ENCODE data around the gene LINC01488.

The LINC01488 gene

GRCh38 chr11:69462106-69462951 lies 19.1 kb upstream of the LINC01488 start:
- DNase-seq (ENCODE audit: insufficient read length, low spot score) (no peak), FAIRE-seq (no peak)

GRCh38 chr11:69463181-69463994 lies 18.1 kb upstream of the LINC01488 start:
- no peak for FAIRE-seq
- no peak for DNase-seq (ENCODE audit: insufficient read length, low spot score)

DNA sequence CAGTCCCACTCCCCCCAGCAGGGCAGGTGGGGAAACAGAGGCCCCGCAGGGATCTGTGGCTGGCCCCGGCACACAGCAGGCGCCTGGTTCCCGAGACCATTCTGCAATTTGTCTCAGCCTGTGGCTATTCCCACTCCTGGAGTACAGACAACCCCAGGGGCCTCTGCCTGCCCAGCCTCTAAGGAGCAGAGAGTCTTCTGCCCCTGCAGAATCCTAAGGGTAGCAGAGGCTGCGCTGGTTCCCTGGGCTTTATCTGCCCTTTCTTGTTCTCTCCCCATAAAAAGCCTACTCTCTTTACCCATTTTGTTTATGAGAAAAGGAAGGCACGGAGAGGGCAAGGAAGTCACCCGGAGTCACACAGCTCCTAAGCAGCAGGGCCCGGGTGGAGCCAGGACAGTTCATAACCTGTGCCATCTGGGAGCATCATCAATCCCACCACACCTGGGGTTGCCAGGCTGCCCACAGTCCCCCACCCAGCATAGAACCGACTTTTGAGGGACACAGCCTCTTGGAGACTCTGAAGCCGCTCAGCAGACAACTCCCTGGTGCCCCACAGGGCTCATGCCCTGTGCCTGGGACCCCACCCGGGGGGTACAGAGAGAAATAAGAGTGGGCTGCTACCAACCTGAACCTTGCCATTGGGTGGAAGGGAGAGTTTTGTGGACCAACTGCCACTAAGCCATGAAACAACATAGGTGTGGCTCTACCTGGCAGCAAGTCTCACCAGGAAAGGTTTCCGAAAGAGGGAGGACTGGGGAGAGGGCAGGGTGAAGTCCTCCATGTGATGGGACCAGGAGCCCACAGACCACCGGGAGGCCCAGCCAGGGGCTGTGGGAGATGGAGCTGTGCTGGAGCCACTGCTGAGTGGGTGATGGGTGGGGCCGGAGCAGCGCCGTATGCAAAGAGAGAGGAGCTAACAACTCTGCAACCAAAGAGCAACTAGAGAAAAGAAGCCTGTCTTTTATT lies 17.2 kb upstream of the LINC01488 start:
- DNase-seq (ENCODE audit: insufficient read length, low spot score) (no peak), FAIRE-seq (no peak)

DNA sequence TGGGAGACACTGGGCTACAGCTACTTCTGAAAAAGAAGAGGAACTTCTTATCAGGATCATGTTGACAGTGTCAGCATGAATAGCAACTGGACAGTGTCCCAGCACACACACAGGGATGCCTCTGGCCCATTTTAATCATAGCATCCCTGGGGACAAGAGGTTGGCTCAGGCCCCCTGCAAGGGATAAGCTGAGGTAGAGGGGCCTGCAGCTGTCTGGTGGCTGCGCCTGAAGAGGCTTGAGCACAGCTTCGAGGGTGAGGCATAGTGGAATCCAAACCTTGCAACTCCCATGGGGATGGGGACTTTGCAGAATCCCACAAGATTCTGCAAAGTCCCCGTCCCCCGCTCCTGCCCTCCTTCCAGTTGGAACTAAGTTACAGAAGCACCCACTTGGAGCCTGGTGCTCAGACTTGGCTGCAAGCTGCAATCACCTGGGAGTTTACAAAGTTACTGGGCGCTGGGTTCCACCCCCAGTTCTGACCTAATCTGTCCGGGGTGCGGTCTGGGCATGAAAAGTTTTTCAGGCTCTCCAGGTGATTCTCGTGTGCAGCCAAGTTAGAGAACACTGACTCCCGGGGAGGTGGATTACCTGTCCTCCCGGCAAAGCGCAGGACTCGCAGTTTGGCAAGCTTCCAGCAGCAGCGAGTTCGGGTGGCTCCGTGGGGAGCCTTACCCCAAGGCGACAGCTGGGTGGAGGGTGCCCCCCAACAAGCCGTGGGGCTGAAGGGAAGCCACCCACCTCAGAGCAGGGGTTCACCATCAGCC lies 16.0 kb upstream of the LINC01488 start:
- DNase-seq (ENCODE audit: insufficient read length, low spot score) (no peak), FAIRE-seq (no peak)

- FAIRE-seq (no peak), DNase-seq (ENCODE audit: insufficient read length, low spot score) (no peak)
Measured at GRCh38 chr11:69466039-69466438, 15.4 kb upstream of the LINC01488 start.

DNA sequence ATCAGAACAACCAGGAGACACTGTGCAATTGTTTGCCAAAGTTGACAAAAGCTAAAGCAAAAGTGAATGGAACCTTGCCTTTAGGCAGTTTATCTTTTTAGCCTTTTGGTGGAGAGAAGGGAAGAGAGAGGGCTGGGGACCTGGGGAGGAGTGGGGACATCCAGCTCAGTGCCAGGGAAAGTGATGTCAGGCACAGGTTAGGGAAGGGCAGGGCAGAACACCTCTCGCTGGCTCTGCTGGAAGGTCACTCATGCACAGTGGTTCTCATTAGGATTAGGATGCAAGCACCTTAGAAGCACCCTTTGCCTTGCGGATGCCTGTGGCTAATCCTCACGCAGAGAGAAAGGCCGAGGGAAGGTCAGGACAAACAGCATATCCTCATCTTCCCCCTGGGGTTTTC lies 14.3 kb upstream of the LINC01488 start:
- DNase-seq (ENCODE audit: insufficient read length, low spot score) (no peak), FAIRE-seq (no peak)

DNA sequence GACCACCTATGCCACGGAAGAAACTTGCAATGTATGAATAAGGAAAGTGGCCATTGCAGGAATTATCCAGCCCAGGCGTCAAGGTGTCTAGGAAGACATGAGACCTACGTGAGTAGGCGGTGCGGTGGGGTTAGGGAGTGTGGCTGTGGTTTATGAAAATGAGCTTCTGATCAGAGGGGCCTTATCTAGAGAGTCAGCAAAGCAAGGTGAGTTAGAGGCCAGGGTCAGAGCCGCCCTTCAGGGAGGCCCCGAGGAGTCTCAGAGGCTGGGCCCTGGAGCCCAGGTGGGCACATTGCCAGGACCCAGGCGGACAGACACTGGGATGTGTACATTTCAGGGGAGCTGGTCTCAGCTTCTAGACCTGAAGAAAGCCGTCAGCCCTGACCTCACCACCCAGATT lies 13.8 kb upstream of the LINC01488 start:
- FAIRE-seq = no peak

DNA sequence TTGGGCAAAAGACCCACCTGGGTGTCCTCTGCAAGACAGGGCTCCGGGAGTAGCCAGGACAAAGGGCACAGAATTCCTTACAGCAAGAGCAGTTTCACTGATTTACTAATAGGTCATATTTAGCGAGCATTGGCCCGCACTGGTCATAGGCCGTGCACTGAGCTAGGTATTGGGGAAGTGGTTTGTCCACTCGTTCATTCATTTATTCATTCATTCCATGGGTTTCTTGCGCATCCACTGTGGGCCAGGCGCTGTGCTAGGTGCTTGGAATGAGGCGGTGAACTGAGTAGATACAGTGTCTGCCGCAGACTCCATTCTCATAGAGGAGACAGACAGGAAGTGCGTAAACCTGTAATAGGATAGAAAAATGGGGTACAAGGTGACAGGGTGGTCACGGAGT lies 13.2 kb upstream of the LINC01488 start:
- FAIRE-seq (no peak), DNase-seq (ENCODE audit: insufficient read length, low spot score) (no peak)

More for the DNA sequence above, 13.8 kb upstream of the LINC01488 start:
- DNase-seq (ENCODE audit: insufficient read length, low spot score) = no peak

DNA sequence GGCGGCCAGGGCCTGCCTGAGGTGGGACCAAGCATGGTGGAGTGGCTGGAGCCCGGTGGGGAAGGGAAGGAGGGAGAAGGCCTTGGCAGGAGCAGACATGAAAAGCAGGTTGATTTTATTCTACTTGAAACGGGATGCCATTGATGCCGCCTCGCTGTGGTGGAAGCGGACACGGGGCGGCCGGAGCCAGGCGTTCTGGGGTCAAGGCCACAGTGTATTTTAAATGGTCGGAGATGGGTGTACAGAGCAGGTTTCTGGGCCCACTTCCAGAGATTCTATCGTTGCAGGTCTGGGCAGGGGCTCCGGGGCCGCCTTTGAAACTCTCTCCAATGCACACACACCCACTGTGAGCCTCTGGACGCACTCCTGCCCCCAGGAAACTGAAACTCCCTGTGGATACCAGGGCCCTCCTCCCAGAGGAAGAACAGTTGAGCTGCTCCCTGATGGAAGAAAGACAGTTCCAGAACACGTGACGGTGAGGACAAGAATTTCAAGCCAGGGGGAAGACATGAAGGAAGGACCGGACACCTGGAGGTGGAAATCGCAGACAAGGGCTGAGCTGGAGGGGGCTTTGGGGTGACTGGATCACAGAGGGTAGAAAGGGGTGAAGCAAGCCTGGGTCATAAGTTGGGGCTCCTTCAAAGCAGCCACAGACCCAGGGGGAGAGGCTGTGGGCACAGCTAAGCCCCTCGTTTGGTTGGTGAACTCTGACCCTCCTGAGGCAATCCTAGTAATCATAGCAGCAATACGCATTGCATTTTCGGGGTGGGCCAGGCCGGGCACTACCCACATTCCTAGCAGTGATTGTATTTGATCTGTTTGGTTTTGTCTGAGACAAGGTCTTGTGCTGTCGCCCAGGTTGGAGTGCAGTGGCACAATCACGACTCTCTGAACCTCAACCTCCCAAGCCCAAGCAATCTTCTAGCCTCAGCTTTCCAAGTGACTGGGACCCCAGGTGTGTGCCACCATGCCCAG lies 12.3 kb upstream of the LINC01488 start:
- FAIRE-seq = no peak
- no peak for DNase-seq (ENCODE audit: insufficient read length, low spot score)

- DNase-seq (ENCODE audit: insufficient read length, low spot score) = no peak
- FAIRE-seq = no peak
Measured at GRCh38 chr11:69470301-69470700, 11.2 kb upstream of the LINC01488 start.

DNA sequence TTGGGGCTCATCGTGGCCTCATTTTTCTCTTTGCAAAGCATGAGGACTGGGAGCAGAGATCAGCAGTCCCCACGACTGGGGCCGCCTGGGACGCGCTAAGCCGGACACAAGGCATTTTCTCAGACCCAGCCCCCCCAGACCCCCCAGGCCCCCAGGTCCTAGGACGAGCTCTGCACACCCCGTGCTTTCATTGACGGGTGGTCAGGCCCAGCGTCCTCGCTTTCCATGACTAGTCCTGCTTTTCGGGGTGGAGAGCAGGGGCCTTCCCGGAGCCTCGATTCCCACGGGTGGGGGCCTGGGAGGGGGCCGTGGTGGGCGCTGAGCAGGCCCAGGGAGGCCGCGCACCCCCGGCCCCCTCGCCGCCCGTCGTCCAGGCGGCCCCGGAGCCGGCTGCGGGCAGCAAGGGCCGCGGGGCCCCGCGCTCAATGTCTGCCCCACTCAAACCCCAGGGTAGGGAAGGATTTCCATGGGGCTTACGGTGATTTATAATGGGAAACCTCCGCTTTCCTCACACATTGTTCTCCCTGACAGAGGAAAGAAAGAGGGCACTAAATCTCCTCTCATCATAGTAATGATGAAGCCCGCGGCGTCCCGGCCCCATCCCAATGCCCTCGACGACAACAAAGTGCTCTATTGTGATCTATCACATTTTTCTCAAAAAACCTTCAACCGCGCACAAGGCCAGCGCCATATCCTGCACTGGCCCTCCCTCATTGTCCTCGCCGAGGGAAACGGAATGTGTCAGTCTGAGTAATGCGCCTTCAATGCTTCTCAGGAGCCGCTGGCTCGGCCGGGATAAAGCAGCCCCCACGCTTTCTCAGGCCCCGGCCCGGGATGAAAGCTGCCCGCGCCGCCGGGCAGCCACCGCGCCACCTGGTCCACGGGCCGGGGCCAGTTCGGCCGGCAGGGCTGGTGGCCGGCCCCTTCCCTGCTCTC lies 10.4 kb upstream of the LINC01488 start:
- DNase-seq (ENCODE audit: insufficient read length, low spot score) (no peak), FAIRE-seq (no peak)

DNA sequence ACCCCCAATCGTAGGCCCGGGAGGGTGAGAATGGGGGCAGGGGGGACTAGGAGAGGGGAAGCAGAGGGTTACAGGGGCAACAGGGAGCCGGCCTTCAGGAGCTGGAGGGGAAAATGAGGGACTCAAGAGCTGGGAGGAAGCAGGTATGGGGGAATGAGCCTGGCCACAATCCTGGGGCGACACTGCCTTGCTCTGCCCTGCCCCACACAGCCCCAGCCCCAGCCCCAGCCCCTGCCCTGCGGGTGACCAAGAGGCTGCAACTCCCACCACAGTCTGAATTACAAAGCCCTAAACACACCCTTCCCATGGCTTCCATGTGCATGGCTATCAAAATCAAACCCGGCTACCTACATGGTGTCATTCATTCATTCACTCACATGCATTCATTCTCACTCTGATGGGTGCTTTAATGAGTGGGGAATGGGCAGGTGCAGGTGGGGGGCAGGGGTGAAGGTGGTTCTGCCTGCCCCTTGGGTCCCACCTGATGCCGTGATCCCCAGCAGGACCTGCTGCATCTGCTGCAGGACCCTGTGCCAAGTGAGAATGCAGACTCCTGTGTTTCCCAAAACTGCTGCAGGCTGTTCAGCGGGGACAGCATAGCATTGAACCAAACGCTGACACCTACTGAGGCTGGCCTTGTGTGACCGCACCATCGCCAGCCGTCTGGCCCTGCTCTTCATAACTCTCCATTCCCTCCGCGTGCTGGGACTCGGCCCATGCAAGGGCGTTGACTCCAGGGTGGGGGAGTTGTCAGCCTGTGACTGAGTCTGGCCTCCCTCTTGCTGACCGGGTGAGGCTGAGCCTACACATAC lies 9.5 kb upstream of the LINC01488 start:
- DNase-seq (ENCODE audit: insufficient read length, low spot score) = no peak
- no peak for FAIRE-seq

DNA sequence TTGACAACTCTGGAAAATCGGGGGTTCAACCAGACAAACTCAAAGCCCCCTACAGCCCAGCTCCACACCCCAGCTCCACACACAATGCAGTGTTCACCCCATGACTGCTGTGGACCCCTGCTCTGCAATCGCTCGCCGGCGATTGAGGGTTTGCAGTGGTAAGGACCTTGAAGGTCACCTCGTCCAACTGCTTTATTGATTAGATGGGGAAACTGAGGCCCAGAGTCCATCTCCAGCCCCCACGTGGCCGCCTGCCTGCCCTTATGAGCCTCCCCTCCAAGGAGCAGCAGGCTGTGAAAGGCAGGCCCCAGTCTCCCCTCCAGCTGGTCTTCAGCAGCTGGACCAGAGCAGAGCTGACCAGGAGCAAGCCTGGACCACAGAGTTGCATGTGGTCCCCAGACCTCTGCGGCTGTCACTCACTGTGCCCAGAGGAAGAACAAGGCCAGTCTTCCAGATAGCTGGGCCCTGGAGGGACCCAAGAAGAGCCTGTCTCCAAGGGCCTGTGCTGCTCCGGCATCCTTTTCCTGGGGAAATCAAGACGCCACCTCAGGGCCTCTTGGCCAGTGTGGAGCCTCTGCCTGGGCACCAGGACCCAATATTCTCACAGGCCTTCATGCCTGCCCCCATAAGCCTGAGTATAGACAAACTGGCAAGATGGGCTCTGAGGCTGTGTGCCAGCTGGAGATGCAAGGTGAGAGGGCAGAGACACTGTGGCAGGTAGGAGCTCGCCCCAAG lies 8.8 kb upstream of the LINC01488 start:
- DNase-seq (ENCODE audit: insufficient read length, low spot score) = no peak
- no peak for FAIRE-seq

DNA sequence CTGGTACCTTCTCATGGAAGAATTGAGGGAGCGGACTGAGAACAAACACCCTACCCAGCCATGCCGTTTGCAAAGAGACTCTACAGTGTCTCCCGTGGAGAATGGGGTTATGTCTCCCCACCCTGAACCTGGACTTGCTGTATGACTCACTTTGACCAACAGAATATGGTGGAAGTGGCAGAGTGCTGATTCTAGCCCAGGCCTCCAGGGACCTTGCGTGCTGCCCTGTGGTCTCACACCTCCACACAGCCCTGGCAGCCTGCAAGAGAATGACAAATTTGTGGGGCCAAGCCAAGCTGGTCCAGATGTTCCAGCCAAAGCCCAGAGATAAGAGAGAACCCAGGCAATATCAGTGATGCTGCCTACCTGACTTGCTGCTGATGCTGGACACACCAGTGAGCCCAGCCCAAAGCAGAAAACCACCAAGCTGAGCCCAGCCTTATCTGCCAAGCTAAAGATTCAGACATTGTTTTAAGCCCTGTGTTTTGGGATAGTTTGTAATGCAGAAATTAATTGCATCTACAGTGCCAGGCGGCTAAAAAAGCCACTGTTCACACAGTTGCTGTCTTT lies 8.1 kb upstream of the LINC01488 start:
- no peak for DNase-seq (ENCODE audit: insufficient read length, low spot score)
- no peak for FAIRE-seq

DNA sequence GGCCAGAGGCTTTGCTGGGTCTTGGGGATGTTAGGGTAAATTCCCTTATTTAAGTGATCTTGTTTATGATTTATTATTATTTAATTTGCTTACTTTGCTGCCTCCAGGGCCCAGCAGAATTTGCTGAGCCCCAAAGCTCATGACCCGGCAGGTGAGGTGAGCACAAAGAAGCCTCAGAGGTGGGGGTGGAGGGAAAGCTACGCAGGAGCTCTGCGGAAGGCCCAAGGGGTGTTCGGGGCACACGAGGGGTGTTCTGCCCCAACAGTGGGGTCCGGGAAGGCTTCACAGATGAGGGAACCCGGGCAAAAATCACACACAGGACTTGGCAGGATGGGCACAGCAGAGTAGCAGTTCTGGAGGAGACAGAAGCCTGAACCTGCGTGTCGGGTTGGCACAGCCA lies 6.7 kb upstream of the LINC01488 start:
- FAIRE-seq = no peak

More for the DNA sequence above, 6.7 kb upstream of the LINC01488 start:
- DNase-seq (ENCODE audit: insufficient read length, low spot score) = no peak
